ENCODE results near the gene EXOSC1.

EXOSC1 gene

DNA sequence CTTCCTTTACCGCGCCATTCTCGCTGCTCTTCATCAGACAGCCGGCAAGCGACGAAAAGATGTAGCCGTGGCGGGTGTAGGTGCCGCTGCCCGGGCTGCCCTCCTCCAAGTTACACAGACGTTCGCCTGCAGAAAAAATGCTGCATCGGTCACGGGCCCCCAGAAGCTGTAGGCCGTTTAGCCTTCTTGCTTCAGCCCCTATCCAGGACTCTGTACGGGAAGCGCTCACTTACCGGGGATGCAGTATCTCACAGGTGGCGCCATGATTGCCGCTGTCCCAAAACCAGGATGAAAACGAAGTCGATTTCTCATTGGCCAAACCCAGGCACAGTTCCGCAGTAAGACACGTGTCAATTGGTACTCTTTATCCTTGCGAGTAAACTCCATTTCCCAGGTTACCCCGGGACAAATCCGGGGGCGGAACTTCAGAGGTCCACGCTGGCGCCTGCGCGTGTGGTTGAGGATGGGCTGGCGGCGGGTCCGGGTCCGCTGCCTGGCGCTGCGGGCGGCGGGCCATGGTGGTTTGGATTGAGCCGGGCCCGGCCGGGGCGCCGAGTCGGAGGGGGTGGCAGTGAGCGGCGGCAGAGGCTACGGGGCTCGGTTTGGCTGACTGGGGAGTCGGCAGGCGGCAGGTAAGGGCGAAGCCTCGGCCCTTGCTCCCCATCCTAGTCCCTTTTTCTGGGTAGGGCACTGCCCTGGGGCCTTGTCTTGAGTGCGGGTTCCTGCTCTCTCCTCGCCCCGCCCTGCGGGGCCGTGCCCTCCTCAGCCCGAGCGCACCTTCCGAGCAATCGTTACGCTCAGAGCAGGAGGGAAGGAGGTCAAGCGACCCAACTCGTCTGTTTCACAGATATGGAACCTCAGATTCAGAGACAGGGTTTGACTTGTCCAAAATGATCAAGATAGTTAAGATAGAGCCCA is at the start of gene EXOSC1, which contains the start of gene ZDHHC16:
Gene EXOSC1, minus strand, starts transcription at position 285 of the 918 bp plus-strand sequence. Its CDS starts 21 bp downstream, at position 264.
Gene ZDHHC16, plus strand, starts transcription at position 454 of the 918 bp plus-strand sequence. CDS start 5,501 bp downstream, outside the sequence.
- TF ChIP-seq, protein P1, sequence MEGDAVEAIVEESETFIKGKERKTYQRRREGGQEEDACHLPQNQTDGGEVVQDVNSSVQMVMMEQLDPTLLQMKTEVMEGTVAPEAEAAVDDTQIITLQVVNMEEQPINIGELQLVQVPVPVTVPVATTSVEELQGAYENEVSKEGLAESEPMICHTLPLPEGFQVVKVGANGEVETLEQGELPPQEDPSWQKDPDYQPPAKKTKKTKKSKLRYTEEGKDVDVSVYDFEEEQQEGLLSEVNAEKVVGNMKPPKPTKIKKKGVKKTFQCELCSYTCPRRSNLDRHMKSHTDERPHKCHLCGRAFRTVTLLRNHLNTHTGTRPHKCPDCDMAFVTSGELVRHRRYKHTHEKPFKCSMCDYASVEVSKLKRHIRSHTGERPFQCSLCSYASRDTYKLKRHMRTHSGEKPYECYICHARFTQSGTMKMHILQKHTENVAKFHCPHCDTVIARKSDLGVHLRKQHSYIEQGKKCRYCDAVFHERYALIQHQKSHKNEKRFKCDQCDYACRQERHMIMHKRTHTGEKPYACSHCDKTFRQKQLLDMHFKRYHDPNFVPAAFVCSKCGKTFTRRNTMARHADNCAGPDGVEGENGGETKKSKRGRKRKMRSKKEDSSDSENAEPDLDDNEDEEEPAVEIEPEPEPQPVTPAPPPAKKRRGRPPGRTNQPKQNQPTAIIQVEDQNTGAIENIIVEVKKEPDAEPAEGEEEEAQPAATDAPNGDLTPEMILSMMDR (IDR thresholded peaks at IDR 0.05; ENCODE audit: control insufficient read depth, extremely low read depth, insufficient read depth) = no peak
- DNase-seq (ENCODE audit: low read depth) = peak; percentile 91
- peak within 1 kb of the TSS; percentile 99 for H3K4me3 ChIP-seq (ENCODE audit: low read depth, low read length)

- no peak for DNase-seq (ENCODE audit: low read depth)
- TF ChIP-seq, protein P1 (IDR thresholded peaks at IDR 0.05; ENCODE audit: control insufficient read depth, extremely low read depth, insufficient read depth) = no peak
- H3K4me3 ChIP-seq (ENCODE audit: low read depth, low read length) = no peak overlapping the region
Observed at GRCh38 chr10:97494863-97495506, 49.2 kb upstream of the EXOSC1 start.

- TF ChIP-seq, protein P1 (IDR thresholded peaks at IDR 0.05; ENCODE audit: control insufficient read depth, extremely low read depth, insufficient read depth) = no peak
- no peak for DNase-seq (ENCODE audit: low read depth)
- H3K4me3 ChIP-seq (ENCODE audit: low read depth, low read length) = no peak overlapping the region
Observed at GRCh38 chr10:97494151-97494550, 48.3 kb upstream of the EXOSC1 start.

DNA sequence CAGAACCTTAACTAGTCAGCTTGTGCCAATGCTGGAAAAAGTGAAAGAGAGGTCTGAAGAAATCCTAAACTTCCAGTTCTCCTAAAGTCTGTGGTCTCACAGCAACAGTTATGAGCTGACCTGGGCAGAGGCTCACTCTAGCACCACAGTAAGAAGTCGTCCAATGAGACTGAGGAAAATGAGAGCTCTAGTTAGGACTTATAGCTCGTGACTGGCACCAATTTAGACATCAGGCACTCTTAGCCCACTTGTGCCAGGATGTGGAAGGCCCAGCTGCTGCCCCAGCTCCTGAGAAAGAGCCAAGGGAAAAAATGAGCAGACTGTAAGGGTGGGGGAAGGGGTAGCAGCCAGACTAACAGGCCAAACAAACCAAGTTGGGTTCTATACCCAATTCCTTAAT is 44.8 kb upstream of the EXOSC1 start:
- no peak for DNase-seq (ENCODE audit: low read depth)
- TF ChIP-seq, protein P1 (IDR thresholded peaks at IDR 0.05; ENCODE audit: control insufficient read depth, extremely low read depth, insufficient read depth) = no peak
- H3K4me3 ChIP-seq (ENCODE audit: low read depth, low read length) = no peak overlapping the region

- TF ChIP-seq, protein P1 (IDR thresholded peaks at IDR 0.05; ENCODE audit: control insufficient read depth, extremely low read depth, insufficient read depth) = no peak
- no peak for DNase-seq (ENCODE audit: low read depth)
- no peak overlapping the region for H3K4me3 ChIP-seq (ENCODE audit: low read depth, low read length)
Observed at GRCh38 chr10:97485647-97486281, 40.0 kb upstream of the EXOSC1 start.

DNA sequence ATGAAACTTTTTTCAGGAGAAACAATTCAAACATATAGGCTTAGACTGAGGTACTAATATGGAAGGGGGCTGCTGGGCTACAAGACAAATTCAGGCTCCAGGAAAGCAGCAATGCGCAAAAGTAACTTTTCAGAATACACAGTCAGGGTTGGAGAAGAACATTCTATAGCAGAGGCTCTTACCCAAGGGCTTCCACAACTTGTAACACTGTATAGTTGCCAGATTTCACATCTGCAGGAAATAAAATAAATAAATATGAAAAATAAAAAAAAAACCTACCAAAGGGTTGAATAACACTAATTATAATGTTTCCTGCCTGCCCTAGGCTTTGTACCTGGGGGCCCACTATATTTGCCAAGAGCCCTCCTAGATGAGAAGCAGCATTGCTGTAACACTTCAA is 38.1 kb upstream of the EXOSC1 start:
- DNase-seq (ENCODE audit: low read depth) = no peak
- TF ChIP-seq, protein P1 (IDR thresholded peaks at IDR 0.05; ENCODE audit: control insufficient read depth, extremely low read depth, insufficient read depth) = no peak
- H3K4me3 ChIP-seq (ENCODE audit: low read depth, low read length) = no peak overlapping the region
